Measurements from ENCODE around the gene FBXO5. TPM values are rescaled to one million over a fixed set of nuclear protein-coding genes. Genes with fewer than 3 reads are reported as not detected.
A peak's percentile ranks its signal among the peaks of the same experiment; 100 is the strongest.

FBXO5 gene
- total and polyA plus RNA-seq, 8 donors: 2.2 to 9.4 (median 4.9) TPM; not detected in 1

DNA sequence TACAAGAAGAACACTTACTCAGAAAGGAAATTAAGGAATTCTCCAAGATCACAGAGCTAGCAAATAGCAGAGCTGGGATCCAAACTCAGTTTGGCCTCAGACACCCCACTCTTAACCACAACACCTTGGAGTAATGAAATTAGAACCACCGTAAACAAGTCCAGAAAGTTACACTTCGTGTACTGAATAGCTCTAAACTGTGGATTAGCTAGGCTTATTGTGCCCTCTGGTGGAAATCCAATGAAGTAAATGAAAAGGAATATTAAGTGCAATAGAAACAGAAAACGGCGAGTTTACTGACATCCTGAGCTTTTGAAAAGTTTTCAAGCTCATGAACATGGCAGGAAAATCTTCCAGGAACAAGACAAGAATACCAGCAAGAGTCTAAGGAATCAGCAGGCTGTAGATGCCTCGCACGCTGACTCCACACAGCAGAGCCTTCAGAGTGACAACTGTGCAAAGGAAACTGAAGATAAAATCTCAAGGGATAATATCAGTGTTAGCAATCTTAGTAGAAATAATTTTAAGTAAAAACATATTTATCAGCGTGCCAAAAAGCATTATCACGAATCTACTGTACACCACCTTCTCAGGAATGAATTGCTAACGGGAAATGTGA, 34.6 kb downstream of the FBXO5 start:
- H3K27ac ChIP-seq: no peak overlapping the region
- DNase-seq: peak in 1 of 2 donors; percentile 64
- peaks cover 0 to 12% (median 3%) of the 10 kb centered on the region in 4 donors for H3K4me1 ChIP-seq
- peak overlapping the region in 1 of 4 donors; percentile 23 for H3K4me3 ChIP-seq
- TF ChIP-seq POLR2A (IDR thresholded peaks at IDR 0.05) (no peak), EP300 (IDR thresholded peaks at IDR 0.05) (no peak), POLR2AphosphoS5 (IDR thresholded peaks at IDR 0.05) (no peak)
- TF ChIP-seq, protein P1, sequence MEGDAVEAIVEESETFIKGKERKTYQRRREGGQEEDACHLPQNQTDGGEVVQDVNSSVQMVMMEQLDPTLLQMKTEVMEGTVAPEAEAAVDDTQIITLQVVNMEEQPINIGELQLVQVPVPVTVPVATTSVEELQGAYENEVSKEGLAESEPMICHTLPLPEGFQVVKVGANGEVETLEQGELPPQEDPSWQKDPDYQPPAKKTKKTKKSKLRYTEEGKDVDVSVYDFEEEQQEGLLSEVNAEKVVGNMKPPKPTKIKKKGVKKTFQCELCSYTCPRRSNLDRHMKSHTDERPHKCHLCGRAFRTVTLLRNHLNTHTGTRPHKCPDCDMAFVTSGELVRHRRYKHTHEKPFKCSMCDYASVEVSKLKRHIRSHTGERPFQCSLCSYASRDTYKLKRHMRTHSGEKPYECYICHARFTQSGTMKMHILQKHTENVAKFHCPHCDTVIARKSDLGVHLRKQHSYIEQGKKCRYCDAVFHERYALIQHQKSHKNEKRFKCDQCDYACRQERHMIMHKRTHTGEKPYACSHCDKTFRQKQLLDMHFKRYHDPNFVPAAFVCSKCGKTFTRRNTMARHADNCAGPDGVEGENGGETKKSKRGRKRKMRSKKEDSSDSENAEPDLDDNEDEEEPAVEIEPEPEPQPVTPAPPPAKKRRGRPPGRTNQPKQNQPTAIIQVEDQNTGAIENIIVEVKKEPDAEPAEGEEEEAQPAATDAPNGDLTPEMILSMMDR (IDR thresholded peaks at IDR 0.05): peak in 5 of 7 experiments; percentile 32 to 55 (median 48)
- H3K9me3 ChIP-seq: no peaks in the 10 kb centered on the region
- H3K36me3 ChIP-seq: no peaks in the 10 kb centered on the region
- intact Hi-C loops (cut with DNase I; ENCODE audit: low total_unique reads): no loop called here
- peaks cover 0 to 21% (median 8%) of the 10 kb centered on the region in 3 donors for H3K27me3 ChIP-seq
- 21 to 28% (median 26%) methylated on average over 9 of the region's 9 CpGs for WGBS, 5 donors

DNA sequence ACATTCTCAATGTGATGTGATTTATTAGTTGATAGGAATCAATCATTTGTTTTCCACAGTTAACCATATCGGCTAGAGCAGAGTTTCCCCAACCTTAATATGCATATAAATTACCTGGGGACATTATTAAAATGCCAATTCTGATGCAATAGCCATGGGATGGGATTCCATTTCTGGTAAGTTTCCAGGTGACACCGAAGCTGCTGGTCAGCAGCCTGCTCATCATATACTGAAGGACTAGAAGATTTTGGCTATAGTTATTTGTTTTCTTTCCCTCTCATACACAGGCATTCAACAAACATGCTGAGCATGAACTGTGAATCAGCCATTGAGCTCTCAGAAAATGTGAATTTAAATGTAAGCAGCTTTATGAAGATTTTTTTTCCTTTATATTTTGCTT, 35.8 kb downstream of the FBXO5 start:
- Histone ChIP-seq H3K9me3 (no peaks in the 10 kb centered on the region), H3K27me3 (peaks cover 0 to 21% (median 8%) of the 10 kb centered on the region in 3 donors), H3K4me1 (peaks cover 0 to 7% (median 3%) of the 10 kb centered on the region in 4 donors), H3K36me3 (no peaks in the 10 kb centered on the region), H3K27ac (no peak overlapping the region), H3K4me3 (no peak overlapping the region)
- WGBS, 5 donors: 59 to 76% (median 68%) methylated on average over 2 of the region's 2 CpGs
- no peak for TF ChIP-seq POLR2AphosphoS5 (IDR thresholded peaks at IDR 0.05)
- no peak for TF ChIP-seq POLR2A (IDR thresholded peaks at IDR 0.05)
- TF ChIP-seq EP300 (IDR thresholded peaks at IDR 0.05): no peak
- TF ChIP-seq, protein P1 (IDR thresholded peaks at IDR 0.05): no peak
- no peak for DNase-seq
- intact Hi-C loops (cut with DNase I; ENCODE audit: low total_unique reads): no loop called here

DNA sequence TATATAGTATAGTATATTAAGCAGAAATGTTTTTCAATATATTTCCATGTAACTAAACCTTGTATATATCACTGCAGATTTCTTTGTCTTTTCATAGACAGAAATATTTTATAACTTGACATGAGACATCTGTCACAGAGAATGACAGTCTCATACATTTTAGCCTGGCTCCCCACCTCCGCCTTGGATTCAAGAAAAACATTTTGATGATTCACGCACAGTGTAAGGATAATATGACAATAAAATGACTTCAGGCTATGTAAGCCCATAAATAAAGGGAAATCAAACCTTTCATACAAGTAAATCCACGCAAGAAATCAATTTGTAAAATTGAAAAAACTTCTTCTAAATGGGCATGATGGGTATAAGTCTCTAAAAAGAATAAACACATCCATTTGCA, 36.4 kb downstream of the FBXO5 start:
- Histone ChIP-seq H3K27me3 (peaks cover 0 to 18% (median 8%) of the 10 kb centered on the region in 3 donors), H3K4me1 (peaks cover 0 to 7% (median 3%) of the 10 kb centered on the region in 4 donors), H3K27ac (no peak overlapping the region), H3K4me3 (no peak overlapping the region), H3K9me3 (no peaks in the 10 kb centered on the region), H3K36me3 (no peaks in the 10 kb centered on the region)
- no peak for DNase-seq
- WGBS, 5 donors: 80 to 89% (median 84%) methylated on average over 3 of the region's 3 CpGs
- intact Hi-C loops (cut with DNase I; ENCODE audit: low total_unique reads): no loop called here
- TF ChIP-seq EP300 (IDR thresholded peaks at IDR 0.05): no peak

DNA sequence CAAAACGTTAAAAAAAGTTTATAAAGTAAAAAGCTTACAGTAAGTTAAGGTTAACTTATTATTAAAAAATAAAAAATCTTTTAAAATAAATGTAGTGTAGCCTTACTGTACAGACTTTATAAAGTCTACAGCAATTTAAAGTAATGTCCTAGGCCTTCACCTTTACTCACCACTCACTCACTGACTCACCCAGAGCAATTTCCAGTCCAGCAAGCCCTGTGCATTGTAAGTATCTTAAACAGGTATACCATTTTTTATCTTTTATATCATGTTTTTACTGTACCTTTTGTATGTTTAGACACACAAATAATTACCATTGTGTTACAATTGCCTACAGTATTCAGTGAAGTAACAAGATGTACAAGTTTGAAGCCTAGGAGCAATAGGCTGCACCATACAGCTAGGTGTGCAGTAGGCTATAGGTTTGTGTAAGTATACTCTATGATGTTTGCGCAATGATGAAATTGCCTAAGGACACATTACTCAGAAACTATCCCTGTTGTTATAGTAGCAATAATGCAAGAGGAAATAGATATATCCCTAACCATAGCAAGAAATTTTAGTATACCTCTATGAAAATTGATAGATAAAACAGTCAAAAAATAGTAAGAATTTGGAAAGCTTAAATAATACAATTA, 39.5 kb downstream of the FBXO5 start:
- no peak overlapping the region for H3K27ac ChIP-seq
- TF ChIP-seq POLR2AphosphoS5 (IDR thresholded peaks at IDR 0.05) (no peak), POLR2A (IDR thresholded peaks at IDR 0.05) (no peak), EP300 (IDR thresholded peaks at IDR 0.05) (no peak)
- TF ChIP-seq, protein P1 (IDR thresholded peaks at IDR 0.05): no peak
- no peaks in the 10 kb centered on the region for H3K9me3 ChIP-seq
- H3K4me3 ChIP-seq: no peak overlapping the region
- H3K4me1 ChIP-seq: peaks cover 0 to 6% (median 2%) of the 10 kb centered on the region in 4 donors
- H3K36me3 ChIP-seq: no peaks in the 10 kb centered on the region
- no peak for DNase-seq
- intact Hi-C loops (cut with DNase I; ENCODE audit: low total_unique reads): no loop called here
- H3K27me3 ChIP-seq: peaks cover 0 to 16% (median 0%) of the 10 kb centered on the region in 3 donors
- 83 to 98% (median 85%) methylated on average over 2 of the region's 2 CpGs for WGBS, 5 donors
